ENCODE results near the gene PLEKHG4.

PLEKHG4 gene

DNA sequence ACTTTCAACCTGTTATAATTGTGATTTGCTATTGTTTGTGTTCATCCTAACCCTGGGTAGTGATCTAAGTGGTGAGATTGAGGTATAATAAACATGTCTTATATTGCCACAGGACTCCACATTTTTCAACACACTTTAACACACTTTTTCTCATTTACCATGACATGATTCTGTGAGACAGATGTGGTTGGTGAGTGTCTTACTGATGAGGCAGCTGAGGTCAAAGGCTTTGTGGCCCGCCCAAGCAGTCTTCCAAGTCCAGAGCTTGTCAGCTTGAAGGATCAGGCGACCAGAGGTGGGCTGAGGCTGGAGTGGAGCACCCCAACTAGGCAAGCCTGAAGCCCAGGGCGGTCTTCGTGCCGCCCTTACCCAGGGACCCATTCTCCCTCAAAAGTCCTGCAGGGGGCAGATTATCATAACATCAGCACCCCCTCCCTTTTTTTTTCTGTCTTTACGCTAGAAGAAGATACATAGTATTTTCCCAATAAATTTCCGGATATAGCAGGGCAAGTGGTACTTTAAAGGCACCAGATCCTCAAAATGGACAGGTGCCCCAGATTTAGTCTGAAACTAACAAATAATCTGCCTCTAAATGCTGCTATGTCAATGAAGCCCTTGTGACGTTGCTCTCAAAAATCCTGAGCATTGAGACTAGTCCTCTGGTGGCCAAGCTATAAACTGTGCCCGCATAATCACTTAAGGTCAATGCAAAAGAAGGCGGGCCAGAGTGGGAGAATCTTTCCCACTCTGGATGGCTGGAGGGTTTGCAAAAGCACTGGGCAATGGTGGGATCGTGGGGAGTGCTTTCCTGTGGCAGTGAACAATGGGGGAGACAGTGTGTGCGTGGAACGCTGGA is 26.1 kb downstream of the PLEKHG4 start:
- no peak for DNase-seq (ENCODE audit: insufficient read length, low spot score)
- no peak for FAIRE-seq
- TF ChIP-seq, protein P1, sequence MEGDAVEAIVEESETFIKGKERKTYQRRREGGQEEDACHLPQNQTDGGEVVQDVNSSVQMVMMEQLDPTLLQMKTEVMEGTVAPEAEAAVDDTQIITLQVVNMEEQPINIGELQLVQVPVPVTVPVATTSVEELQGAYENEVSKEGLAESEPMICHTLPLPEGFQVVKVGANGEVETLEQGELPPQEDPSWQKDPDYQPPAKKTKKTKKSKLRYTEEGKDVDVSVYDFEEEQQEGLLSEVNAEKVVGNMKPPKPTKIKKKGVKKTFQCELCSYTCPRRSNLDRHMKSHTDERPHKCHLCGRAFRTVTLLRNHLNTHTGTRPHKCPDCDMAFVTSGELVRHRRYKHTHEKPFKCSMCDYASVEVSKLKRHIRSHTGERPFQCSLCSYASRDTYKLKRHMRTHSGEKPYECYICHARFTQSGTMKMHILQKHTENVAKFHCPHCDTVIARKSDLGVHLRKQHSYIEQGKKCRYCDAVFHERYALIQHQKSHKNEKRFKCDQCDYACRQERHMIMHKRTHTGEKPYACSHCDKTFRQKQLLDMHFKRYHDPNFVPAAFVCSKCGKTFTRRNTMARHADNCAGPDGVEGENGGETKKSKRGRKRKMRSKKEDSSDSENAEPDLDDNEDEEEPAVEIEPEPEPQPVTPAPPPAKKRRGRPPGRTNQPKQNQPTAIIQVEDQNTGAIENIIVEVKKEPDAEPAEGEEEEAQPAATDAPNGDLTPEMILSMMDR (IDR thresholded peaks at IDR 0.05; ENCODE audit: insufficient read depth, missing control alignments): peak; percentile 3

DNA sequence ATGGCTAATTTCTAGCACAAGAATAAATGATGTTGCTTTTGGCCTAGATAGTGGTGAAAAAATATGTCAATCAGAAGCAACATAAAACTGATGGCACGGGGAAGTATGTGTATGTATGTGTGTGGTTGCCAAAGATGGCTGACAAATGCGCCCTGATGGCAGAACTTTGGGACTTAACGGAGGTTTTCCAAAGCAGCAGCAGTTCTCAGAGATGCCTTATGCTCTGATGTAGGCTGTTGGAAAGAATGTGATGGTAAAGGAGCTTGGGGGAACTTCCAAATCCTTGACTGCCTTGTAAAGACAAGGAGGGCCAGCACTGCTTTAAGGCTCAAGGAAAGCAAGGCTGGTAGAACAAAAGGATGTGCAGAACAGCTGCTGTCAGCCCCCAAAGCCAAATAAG is 31.2 kb downstream of the PLEKHG4 start:
- TF ChIP-seq, protein P1 (IDR thresholded peaks at IDR 0.05; ENCODE audit: insufficient read depth, missing control alignments): no peak
- DNase-seq (ENCODE audit: insufficient read length, low spot score) (no peak), FAIRE-seq (no peak)

DNA sequence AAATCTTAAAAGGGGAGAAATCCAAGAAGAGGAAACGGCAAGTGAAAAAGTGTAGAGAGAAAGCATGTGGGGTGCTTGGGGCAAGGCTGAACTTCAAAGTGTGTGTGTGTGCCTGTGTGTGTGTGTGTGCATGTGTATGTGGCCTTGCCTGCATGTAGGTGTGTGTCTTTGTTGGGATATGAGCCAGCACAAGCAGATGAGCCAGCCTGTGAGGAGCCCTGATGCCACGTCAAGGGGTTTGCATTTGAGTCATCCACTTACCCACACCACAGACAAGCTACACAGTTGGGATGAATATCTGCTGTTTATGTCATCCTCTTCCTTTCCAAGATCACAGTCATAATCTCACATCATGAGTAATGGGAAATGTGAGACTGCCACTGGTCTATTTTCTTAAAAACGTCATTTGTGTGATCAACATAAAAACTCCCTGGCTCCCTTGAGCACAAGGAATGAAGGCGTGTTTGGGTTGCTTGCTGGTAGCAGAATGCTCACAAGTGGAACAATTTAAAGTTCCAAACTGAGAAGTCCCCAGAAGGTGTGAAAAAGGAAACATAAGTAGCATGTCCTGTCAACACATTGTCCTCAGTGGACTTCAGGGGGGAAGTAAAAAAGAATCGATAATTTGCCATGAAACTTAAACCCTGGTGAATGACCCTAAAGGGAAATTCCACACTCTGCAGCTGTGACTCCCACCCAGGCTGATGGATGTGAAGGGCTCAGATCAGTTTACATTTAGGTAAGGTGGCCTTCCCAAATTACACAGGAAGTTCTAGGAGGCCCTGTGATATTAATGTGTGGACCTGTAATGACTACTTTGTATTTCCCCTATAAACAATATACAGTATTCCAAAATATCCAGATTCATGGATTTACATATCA is 32.5 kb downstream of the PLEKHG4 start:
- no peak for DNase-seq (ENCODE audit: insufficient read length, low spot score)
- TF ChIP-seq, protein P1 (IDR thresholded peaks at IDR 0.05; ENCODE audit: insufficient read depth, missing control alignments): no peak
- FAIRE-seq: no peak

DNA sequence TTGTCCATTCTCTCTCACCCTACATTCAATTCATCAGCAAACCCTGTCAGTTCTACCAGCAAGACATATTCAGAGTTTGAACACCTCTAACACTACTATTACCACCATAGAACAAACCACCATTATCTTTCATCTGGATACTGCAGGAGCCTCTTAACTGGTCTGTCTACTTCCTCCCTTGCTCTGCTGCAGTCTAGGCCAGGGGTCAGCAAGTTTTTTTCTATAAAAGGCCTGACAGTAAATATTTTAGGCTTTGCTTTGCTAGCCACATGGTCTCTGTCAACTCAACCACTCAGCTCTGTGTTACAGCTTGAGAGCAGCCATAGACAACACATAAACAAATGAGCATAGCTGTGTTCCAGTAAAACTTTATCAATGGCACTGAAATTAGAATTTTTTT is 33.4 kb downstream of the PLEKHG4 start:
- TF ChIP-seq, protein P1 (IDR thresholded peaks at IDR 0.05; ENCODE audit: insufficient read depth, missing control alignments): no peak
- FAIRE-seq: no peak
- no peak for DNase-seq (ENCODE audit: insufficient read length, low spot score)

DNA sequence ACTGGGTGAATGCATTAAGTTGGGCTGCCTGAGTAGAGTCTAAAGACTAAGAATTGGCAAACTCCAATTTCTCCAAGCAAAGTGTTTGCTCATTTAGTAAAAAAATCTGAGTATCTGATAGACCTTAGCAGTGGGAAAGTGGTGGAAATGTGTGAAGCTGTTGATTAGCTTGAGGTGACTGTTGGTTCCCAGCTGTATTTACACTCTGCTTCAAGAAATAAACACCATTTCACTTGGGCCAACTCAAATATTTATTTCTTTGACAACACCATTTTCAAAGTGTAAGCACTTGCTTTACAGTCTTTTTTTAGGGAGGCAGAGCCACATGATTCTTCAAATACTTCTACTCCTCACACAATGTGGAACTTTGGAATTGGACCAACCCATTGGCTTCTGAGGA is 38.5 kb downstream of the PLEKHG4 start:
- TF ChIP-seq, protein P1 (IDR thresholded peaks at IDR 0.05; ENCODE audit: insufficient read depth, missing control alignments): no peak
- FAIRE-seq: no peak
- DNase-seq (ENCODE audit: insufficient read length, low spot score): no peak

DNA sequence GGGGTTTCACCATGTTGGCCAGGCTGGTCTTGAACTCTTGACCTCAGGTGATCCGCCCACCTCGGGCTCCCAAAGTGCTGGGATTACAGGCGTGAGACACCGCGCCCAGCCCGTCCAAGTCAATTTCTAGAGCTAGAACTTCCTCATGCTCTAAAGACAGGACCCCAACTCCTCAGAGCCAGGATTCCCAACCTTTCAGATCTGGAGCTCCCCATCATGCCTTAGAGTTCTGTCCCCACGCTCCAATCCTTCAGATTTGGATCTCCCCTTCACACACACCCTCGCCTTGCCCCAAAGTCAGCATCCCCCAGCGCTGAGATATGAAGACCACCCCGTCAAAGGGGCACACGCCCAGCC is 46.8 kb downstream of the PLEKHG4 start:
- FAIRE-seq (no peak), DNase-seq (ENCODE audit: insufficient read length, low spot score) (no peak)
- TF ChIP-seq, protein P1 (IDR thresholded peaks at IDR 0.05; ENCODE audit: insufficient read depth, missing control alignments): no peak

All from D721Med (cell line).